Measurements from ENCODE around the gene CROCC.

DNA sequence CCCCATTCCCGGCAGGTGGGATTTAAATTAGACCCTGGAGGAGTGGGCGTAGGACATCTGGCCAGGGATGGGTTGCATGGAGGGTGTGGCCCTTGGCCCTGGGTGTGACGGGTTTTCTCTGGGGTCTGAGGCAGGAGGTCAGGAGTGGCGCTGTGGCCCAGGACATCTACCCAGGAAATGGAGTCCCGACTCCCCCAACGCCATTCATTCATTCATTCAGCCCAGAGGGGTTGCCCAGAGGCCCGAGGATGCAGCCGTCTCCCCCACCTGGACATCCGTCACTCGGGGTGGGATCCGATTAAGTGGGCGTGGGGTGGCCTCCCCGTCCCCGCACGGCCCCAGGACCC is 89.3 kb downstream of the CROCC start:
- TF ChIP-seq FOXP2 (optimal IDR thresholded peaks at IDR 0.05; ENCODE audit: borderline replicate concordance, extremely low read depth, extremely low read length, insufficient read depth), result no peak
- TF ChIP-seq TAF1 (IDR thresholded peaks at IDR 0.05; ENCODE audit: borderline replicate concordance, insufficient read depth, low read length), result no peak
- no peak for TF ChIP-seq SIN3A (IDR thresholded peaks at IDR 0.05; ENCODE audit: borderline replicate concordance, insufficient read depth, low read length)

Measured in PFSK-1 (cell line).